ENCODE data around the gene TNFRSF17. TPM values are rescaled to one million over a fixed set of nuclear protein-coding genes. Genes with fewer than 3 reads are reported as not detected.

TNFRSF17 gene
- total and polyA plus RNA-seq, 2 of the 13 experiments (the other 11 are each of a cell fraction or from before 2014, with no cell fraction given) = not detected

GRCh38 chr16:11992008-11992584, 27.1 kb downstream of the TNFRSF17 start:
- DNase-seq (ENCODE audit: low spot score) = peak; percentile 59
- Histone ChIP-seq H4K20me1 (ENCODE audit: insufficient read depth, low read length) (no peaks in the 10 kb centered on the region), H3K4me3 (replicated peaks in 1 of 3; ENCODE audit: insufficient read depth in 1 of 3, low read depth in 2 of 3, low read length in 3 of 3) (no peak overlapping the region), H3K27me3 (ENCODE audit: control insufficient read depth in 1 of 2, insufficient read depth in 2 of 2, low read length in 2 of 2) (no peaks in the 10 kb centered on the region), H3K4me2 (ENCODE audit: low read depth, low read length) (no peak overlapping the region), H3K79me2 (ENCODE audit: insufficient read depth, low read length) (no peaks in the 10 kb centered on the region), H3K9me3 (ENCODE audit: low read length) (no peaks in the 10 kb centered on the region), H3K27ac (ENCODE audit: extremely low read length, insufficient read depth, low read length) (no peak overlapping the region), H3K4me1 (ENCODE audit: insufficient read depth, low read length) (peaks cover 37% of the 10 kb centered on the region), H2AFZ (ENCODE audit: low read length) (no peak overlapping the region), H3K9ac (ENCODE audit: insufficient read depth, low read depth, low read length) (no peak overlapping the region), H3K36me3 (replicated peaks in 1 of 2; ENCODE audit: control insufficient read depth in 1 of 2, insufficient read depth in 2 of 2, low read length in 2 of 2) (no peaks in the 10 kb centered on the region)
- 42% methylated on average over 3 of the region's 3 CpGs for WGBS (ENCODE audit: low lambda C conversion rate)
- ChIA-PET CTCF (ENCODE audit: low intra/inter-chr PET ratio, low total read pairs) (no interaction called here), POLR2A (interaction anchor here (5.0 kb wide), 1 partner anchor 15 kb away, joined by 38 read pairs; the partner anchor contains the start of gene SNX29)
- FAIRE-seq = peak; percentile 30
- intact Hi-C loops (cut with micrococcal nuclease; ENCODE audit: unreplicated experiment) = loop anchor here (2.0 kb wide), 1 partner anchor 15 kb away; the partner anchor contains the start of gene SNX29
- BruUV-seq (replicated peaks) = no TSS peak
- in situ Hi-C loops (cut with HindIII; ENCODE audit: extremely low pct_ligation_motif_present, low pct_unique_long_range_greater_than_20kb) = no loop called here
- ATAC-seq = peak; percentile 23; the same call in 2 of the 3 replicates
- TF ChIP-seq SOX6 (IDR thresholded peaks at IDR 0.05) (no peak), SOX6 (CRISPR knock-in tag; IDR thresholded peaks at IDR 0.05) (peak; percentile 13; the same call in 1 of the 2 replicates), NR2C2 (CRISPR knock-in tag; IDR thresholded peaks at IDR 0.05; ENCODE audit: borderline replicate concordance) (peak; percentile 43; the same call in 1 of the 2 replicates), HNF4G (IDR thresholded peaks at IDR 0.05; ENCODE audit: borderline replicate concordance, low read depth, low read length) (no peak), HNF4G (CRISPR knock-in tag; IDR thresholded peaks at IDR 0.05; ENCODE audit: borderline replicate concordance, low read depth) (no peak), ZNF362 (CRISPR knock-in tag; IDR thresholded peaks at IDR 0.05; ENCODE audit: borderline replicate concordance) (peak; percentile 38; the same call in 1 of the 2 replicates), CEBPB (IDR thresholded peaks at IDR 0.05; ENCODE audit: borderline replicate concordance, low read depth, low read length) (peak; percentile 88), ZMYM3 (CRISPR knock-in tag; IDR thresholded peaks at IDR 0.05) (peak; percentile 59; the same call in 1 of the 2 replicates), ZHX1 (CRISPR knock-in tag; IDR thresholded peaks at IDR 0.05; ENCODE audit: low read depth) (no peak), ZNF281 (CRISPR knock-in tag; IDR thresholded peaks at IDR 0.05; ENCODE audit: borderline replicate concordance) (0 out of 2 replicates have a peak, but pooled peaks have one; percentile 27), ZNF263 (CRISPR knock-in tag; IDR thresholded peaks at IDR 0.05) (peak; percentile 65), ZBTB39 (CRISPR knock-in tag; IDR thresholded peaks at IDR 0.05) (no peak)

All from HepG2 (cell line).